ENCODE measurements around the gene SIK3.
A peak's percentile ranks its signal among the peaks of the same experiment; 100 is the strongest.

Gene SIK3

DNA sequence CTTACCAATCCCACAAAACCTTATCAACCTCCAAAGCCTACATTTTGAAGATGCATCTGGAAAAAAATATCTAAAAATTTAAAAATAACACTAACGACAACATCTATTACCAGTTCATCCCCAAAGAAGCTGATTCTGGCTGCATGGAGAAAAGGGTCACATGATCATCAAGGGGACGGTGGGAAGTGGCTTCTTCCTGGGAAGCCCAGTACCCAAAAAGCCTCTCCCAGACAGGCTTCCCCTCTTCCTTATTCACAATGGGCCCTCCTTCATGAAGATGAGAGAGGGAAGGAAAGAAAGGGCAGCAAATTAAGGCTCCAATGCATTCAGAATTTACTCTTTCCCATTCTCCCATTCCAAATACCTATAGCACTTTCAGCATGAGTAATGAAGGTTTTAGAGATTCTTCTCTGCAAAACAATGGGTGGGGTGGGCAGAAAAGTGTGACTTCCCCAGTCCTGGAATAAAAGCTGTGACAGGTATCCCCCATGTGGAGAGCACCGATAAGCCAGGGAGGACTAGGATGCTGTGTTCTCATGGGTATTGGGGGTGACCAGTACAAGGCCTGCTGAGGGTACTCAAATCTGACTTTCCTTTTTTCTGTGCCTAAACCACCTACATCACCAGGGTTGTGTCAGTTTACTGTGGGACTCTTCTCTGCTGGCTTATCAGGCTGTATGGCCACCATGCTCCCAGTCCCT, 88.2 kb downstream of the SIK3 start:
- no peak for DNase-seq (ENCODE audit: low read depth)

GRCh38 chr11:117005758-117006157, 92.5 kb downstream of the SIK3 start:
- DNase-seq (ENCODE audit: low read depth), result no peak

- no peak for DNase-seq (ENCODE audit: low read depth)
Observed at GRCh38 chr11:117002639-117003299, 95.5 kb downstream of the SIK3 start.

DNA sequence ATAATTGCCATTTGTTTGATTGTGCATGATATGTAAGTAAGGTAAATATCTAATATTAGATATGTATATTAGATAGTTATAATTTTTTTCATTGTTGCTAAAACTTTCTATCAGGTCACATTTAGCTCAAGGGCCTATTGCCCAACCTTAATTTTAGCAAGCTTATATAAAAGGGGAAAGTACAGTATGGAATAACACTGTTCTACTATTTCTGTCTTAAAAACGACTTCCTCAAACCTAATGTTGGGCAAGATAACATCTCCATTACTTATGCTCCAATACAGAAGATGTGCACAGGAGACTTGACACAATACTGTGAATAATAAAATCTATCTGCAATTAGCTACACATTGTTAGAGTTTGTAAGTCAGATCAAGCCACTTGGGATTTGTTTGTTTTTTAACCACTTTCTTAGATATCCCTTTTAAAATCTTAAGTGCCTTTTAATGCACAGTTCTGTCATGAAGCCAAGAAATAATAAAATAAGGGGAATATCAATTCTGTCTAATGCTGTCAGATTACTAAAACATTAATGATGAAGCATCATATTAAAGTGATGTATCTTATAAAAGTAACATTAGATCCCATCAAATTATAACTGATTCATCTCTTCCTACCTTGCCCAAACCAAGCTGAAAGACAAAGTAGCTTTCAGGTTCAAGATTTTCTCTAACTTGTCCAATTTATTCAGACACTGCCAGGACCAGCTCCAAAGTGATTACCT, 98.1 kb downstream of the SIK3 start:
- no peak for DNase-seq (ENCODE audit: low read depth)

DNA sequence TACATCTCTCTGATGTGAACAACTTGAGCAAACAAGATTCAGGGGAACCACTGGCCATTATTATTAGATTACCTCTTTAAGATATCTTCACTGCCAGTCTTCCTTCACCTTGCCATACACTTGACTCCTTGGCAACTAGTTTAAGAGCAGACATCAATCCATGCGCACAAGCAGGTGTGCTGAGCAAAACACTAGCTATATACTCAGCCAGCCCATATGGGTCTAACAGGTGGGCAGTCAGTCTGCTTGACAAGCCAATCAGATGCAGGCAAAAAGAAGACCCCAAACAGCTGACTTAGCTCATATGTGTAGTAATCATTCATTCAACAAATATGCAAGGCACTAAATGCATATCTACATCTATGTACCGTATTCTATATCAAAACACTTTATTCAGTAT, 101.2 kb downstream of the SIK3 start:
- DNase-seq (ENCODE audit: low read depth), result no peak

GRCh38 chr11:116994195-116994594, 104.0 kb downstream of the SIK3 start:
- no peak for DNase-seq (ENCODE audit: low read depth)

DNA sequence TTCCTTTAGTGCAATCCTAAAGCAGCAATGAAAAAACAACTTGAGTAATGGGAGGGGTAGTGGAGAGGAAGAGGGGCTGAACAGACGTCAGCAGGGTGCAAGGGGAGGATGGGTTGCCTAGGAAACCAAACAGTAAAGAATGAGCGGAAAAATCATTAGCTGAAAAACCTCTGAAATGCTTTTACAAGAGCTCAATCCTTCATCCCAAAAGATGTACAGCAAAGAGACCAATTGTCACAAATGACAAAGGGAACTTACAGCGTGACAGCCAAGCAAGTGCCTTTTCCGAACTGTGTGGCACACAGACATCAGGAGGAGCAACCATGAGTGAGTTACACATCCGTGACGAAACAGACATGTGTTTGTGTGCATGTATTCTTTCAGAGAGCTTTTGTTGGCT, 104.6 kb downstream of the SIK3 start:
- no peak for DNase-seq (ENCODE audit: low read depth)

DNA sequence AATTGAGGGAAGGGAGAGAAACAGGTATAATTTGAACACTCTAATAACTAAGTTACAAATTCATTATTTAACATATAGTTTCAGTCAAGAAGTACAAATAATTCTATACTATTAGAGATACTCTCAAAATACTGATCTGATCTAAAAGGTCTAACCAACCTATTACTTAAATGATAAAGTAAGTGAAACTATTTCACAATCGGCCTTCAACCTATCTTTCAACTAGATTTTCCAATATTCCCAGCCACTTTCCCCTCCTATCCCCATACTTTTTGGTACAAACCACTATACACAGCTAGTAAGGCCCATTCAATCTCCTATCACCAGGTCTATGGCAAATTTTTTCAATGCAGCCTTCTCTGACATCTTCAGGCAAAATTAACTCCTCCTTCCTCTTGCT, 106.7 kb downstream of the SIK3 start:
- no peak for DNase-seq (ENCODE audit: low read depth)

DNA sequence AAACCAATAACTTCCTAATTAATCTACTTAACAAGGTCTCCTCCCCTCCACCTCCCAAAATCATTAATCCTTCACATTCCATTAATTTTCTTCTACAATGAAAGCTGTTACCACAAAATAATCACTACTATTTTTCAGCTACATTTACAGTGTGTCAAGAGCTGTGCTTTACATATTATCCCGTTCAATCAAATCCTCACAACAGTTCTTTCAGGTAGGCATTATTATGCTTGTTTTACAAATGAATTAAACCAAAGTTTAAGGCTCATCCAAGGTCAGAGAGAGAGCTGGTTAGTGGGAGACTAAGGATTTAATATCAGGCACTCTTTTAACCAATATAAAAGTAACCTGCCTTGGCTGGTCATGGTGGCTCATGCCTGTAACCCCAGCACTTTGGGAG, 107.4 kb downstream of the SIK3 start:
- DNase-seq (ENCODE audit: low read depth), result no peak

GRCh38 chr11:116990061-116990473, 108.2 kb downstream of the SIK3 start:
- DNase-seq (ENCODE audit: low read depth), result peak; percentile 31

- no peak for DNase-seq (ENCODE audit: low read depth)
Observed at GRCh38 chr11:116989184-116989583, 109.0 kb downstream of the SIK3 start.

DNA sequence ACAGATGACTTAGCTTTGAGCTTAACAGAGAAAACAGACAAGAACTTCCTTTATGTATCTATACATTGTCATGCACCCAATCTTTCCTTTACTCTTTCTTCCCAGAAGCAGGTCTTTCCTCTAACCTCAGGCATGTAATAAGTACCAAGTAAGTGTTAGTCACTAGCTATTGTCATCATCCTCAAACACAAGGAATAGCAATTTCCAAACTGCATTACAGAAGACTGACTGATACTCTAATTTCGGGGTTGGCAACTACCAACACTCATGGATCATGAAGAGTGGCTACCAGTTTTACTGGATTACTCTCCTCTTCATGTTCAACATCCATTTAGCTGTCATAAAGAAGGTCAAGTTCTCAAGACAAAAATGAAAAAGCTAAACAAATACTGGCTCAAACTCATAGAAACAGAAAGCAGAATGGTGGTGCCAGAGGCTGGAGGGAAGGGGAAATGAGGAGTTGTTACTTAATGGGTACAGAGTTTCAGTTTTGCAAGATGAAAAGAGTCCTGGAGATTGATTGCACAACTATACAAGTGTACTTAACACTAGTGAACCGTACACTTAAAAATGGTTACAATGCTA, 111.6 kb downstream of the SIK3 start:
- DNase-seq (ENCODE audit: low read depth), result peak; percentile 78

GRCh38 chr11:116984589-116984988, 113.6 kb downstream of the SIK3 start:
- peak; percentile 98 for DNase-seq (ENCODE audit: low read depth)

GRCh38 chr11:116984186-116984585, 114.0 kb downstream of the SIK3 start:
- DNase-seq (ENCODE audit: low read depth), result no peak

- peak; percentile 39 for DNase-seq (ENCODE audit: low read depth)
Observed at GRCh38 chr11:116981266-116981885, 116.9 kb downstream of the SIK3 start.

DNA sequence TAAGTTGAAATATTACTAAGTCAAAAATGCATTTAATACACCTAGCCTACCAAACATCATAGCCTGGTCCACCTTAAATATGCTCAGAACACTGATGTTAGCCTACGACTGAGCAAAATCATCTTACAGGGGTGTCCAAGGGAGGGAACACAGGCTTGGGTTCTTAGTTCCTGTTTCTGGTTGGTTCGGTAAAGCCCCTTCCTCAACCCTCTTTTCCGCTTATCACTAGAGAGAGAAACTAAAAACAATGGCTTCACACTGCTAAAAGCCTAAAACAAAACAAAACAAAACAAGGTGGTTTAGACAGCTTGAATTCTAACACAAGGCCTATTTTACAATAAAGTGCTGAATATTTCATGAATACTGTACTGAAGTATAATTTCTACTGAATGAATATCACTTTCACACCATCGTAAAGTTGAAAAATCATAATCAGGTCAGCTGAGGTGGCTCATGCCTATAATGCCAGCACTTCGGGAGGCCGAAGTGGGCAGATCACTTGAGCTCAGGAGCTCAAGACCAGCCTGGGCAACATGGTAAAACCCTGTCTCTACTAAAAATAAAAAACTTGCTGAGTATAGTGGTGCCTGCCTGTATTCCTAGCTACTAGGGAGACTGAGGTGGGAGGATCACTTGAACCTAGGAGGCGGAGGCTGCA, 118.0 kb downstream of the SIK3 start:
- DNase-seq (ENCODE audit: low read depth), result no peak

- no peak for DNase-seq (ENCODE audit: low read depth)
Observed at GRCh38 chr11:116976941-116977570, 121.2 kb downstream of the SIK3 start.

- no peak for DNase-seq (ENCODE audit: low read depth)
Observed at GRCh38 chr11:116975661-116976060, 122.6 kb downstream of the SIK3 start.

- DNase-seq (ENCODE audit: low read depth), result no peak
Observed at GRCh38 chr11:116973270-116973669, 125.0 kb downstream of the SIK3 start.

DNA sequence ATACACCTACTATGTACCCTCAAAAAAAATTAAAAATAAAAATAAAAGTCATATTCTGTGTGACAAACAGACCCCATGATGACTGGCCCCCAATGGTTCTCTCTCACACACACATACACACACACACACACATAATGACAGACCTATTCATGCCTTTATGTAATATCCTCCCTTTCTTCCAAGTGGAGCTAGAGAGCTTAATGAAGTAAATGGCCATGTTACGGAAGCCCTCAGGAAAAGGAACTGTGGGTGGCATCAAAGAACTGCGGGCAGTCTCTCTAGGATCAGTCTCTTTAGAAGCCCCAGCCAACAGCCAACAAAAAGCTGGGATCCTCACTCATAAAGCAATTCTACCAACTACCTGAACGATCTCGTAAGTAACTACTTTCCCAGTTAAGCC, 125.5 kb downstream of the SIK3 start:
- no peak for DNase-seq (ENCODE audit: low read depth)

All from GM04503 (cell line).